Suprapubic skin (tissue), 3 donors: ENCODE data around the gene NAB1.

Experiments
- EP300 ChIP-seq: sonication (generic); formaldehyde crosslinking; IDR thresholded peaks from one replicate; pipeline ENCODE4 v1.6.1; 2017; ENCODE audit warnings: antibody characterized with exemption
- POLR2A ChIP-seq, 2 donors: fragments of 450-650 bp; IDR thresholded peaks; one replicate each; pipeline ENCODE4 v1.6.1; 2017; ENCODE audit warnings: antibody characterized with exemption in 2 of 2, mild to moderate bottlenecking in 2 of 2, moderate library complexity in 2 of 2
- TF ChIP-seq, protein P1 (sequence below), 2 donors: fragments of 200-600 bp in 1 of 2; fragments of 450-650 bp in 1 of 2; sonication (generic) in 1 of 2; IDR thresholded peaks; one replicate each; pipeline ENCODE4 v1.5.1; 2016 to 2019; ENCODE audit warnings: antibody characterized with exemption in 2 of 2, mild to moderate bottlenecking in 1 of 2, moderate library complexity in 1 of 2

DNA sequence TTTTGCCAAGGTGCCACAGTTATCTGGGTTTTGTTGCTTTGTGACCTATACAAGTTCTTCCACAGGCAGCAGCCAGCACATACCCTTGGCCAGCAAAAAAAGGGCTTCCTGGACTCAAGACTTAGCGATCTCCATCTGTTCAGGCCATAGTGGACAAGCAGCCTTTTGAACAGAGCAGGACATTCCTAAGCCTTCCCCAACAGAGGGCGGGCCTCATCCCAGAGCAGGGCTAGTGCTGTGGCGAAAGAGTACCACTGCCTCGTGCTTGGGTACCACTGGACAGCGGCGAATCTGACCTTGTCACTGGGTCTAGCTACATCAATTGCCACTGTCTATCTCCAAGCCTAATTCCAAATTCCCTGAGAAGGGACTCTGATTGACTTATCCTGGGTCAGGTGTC lies 56.4 kb downstream of the NAB1 start:
- TF ChIP-seq POLR2A (IDR thresholded peaks at IDR 0.05): no peak
- TF ChIP-seq, protein P1, sequence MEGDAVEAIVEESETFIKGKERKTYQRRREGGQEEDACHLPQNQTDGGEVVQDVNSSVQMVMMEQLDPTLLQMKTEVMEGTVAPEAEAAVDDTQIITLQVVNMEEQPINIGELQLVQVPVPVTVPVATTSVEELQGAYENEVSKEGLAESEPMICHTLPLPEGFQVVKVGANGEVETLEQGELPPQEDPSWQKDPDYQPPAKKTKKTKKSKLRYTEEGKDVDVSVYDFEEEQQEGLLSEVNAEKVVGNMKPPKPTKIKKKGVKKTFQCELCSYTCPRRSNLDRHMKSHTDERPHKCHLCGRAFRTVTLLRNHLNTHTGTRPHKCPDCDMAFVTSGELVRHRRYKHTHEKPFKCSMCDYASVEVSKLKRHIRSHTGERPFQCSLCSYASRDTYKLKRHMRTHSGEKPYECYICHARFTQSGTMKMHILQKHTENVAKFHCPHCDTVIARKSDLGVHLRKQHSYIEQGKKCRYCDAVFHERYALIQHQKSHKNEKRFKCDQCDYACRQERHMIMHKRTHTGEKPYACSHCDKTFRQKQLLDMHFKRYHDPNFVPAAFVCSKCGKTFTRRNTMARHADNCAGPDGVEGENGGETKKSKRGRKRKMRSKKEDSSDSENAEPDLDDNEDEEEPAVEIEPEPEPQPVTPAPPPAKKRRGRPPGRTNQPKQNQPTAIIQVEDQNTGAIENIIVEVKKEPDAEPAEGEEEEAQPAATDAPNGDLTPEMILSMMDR (IDR thresholded peaks at IDR 0.05): no peak
- TF ChIP-seq EP300: no peak
